HG02623 (cell line): ENCODE data around the gene MLLT10.

Experiments used
- ATAC-seq: cut with Tn5 transposase; IDR thresholded peaks from one replicate; pipeline ENCODE4 v1.9.1; 2021; ENCODE audit warnings: moderate library complexity; ENCODE audit not compliant: unreplicated experiment

MLLT10 gene

GRCh38 chr10:21727452-21728168, 193.6 kb downstream of the MLLT10 start:
- ATAC-seq = no peak

- no peak for ATAC-seq
Observed at GRCh38 chr10:21728618-21729017, 194.6 kb downstream of the MLLT10 start.

- peak; percentile 88 for ATAC-seq
Observed at GRCh38 chr10:21732067-21732772, 198.2 kb downstream of the MLLT10 start.

GRCh38 chr10:21733710-21734109, 199.7 kb downstream of the MLLT10 start:
- no peak for ATAC-seq

GRCh38 chr10:21737106-21737505, 203.1 kb downstream of the MLLT10 start:
- no peak for ATAC-seq

- no peak for ATAC-seq
Observed at GRCh38 chr10:21740989-21741388, 207.0 kb downstream of the MLLT10 start.

GRCh38 chr10:21742740-21743412, 208.8 kb downstream of the MLLT10 start:
- no peak for ATAC-seq

GRCh38 chr10:21744223-21744622, 210.2 kb downstream of the MLLT10 start:
- ATAC-seq = no peak

- no peak for ATAC-seq
Observed at GRCh38 chr10:21746118-21746517, 212.1 kb downstream of the MLLT10 start.

- no peak for ATAC-seq
Observed at GRCh38 chr10:21747809-21748208, 213.8 kb downstream of the MLLT10 start.

- no peak for ATAC-seq
Observed at GRCh38 chr10:21749788-21750187, 215.8 kb downstream of the MLLT10 start.

GRCh38 chr10:21750424-21750823, 216.4 kb downstream of the MLLT10 start:
- no peak for ATAC-seq

GRCh38 chr10:21751341-21752310, 217.6 kb downstream of the MLLT10 start:
- ATAC-seq = no peak

GRCh38 chr10:21753497-21754270, 219.7 kb downstream of the MLLT10 start:
- no peak for ATAC-seq

GRCh38 chr10:21754410-21755011, 220.5 kb downstream of the MLLT10 start:
- no peak for ATAC-seq

- no peak for ATAC-seq
Observed at GRCh38 chr10:21756707-21757106, 222.7 kb downstream of the MLLT10 start.

- no peak for ATAC-seq
Observed at GRCh38 chr10:21757185-21757901, 223.3 kb downstream of the MLLT10 start.

GRCh38 chr10:21758239-21758638, 224.2 kb downstream of the MLLT10 start:
- ATAC-seq = no peak

GRCh38 chr10:21758696-21759095, 224.7 kb downstream of the MLLT10 start:
- ATAC-seq = no peak
